ENCODE measurements around the gene GPR137.

Gene GPR137

GRCh38 chr11:64264371-64264852, 21.2 kb upstream of the GPR137 start:
- H3K4me3 ChIP-seq (ENCODE audit: low read depth, low read length), result no peak overlapping the region
- DNase-seq (ENCODE audit: low read depth), result no peak
- TF ChIP-seq, protein P1, sequence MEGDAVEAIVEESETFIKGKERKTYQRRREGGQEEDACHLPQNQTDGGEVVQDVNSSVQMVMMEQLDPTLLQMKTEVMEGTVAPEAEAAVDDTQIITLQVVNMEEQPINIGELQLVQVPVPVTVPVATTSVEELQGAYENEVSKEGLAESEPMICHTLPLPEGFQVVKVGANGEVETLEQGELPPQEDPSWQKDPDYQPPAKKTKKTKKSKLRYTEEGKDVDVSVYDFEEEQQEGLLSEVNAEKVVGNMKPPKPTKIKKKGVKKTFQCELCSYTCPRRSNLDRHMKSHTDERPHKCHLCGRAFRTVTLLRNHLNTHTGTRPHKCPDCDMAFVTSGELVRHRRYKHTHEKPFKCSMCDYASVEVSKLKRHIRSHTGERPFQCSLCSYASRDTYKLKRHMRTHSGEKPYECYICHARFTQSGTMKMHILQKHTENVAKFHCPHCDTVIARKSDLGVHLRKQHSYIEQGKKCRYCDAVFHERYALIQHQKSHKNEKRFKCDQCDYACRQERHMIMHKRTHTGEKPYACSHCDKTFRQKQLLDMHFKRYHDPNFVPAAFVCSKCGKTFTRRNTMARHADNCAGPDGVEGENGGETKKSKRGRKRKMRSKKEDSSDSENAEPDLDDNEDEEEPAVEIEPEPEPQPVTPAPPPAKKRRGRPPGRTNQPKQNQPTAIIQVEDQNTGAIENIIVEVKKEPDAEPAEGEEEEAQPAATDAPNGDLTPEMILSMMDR (IDR thresholded peaks at IDR 0.05; ENCODE audit: control insufficient read depth, extremely low read depth, insufficient read depth), result no peak

- H3K4me3 ChIP-seq (ENCODE audit: low read depth, low read length), result no peak overlapping the region
- TF ChIP-seq, protein P1 (IDR thresholded peaks at IDR 0.05; ENCODE audit: control insufficient read depth, extremely low read depth, insufficient read depth), result no peak
- DNase-seq (ENCODE audit: low read depth), result no peak
These were observed 20.2 kb upstream of the GPR137 start for GRCh38 chr11:64265176-64266160.

DNA sequence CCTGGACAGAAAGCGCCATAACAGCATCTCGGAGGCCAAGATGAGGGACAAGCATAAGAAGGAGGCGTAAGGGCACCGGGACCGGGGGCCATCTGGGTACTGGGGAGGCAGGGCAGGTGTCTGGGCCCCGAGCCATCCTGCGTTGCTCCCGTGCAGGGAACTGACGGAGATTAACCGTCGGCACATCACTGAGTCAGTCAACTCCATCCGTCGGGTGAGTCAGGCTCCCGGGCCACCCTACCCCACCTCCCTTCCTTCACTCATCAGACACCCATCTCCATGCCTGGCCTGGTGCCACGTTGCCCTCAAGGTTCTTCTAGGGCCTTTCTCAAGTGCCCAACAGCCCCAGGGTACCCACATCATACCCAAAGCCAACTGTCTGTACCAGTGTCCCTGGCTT, 19.3 kb upstream of the GPR137 start:
- TF ChIP-seq, protein P1 (IDR thresholded peaks at IDR 0.05; ENCODE audit: control insufficient read depth, extremely low read depth, insufficient read depth), result no peak
- no peak overlapping the region for H3K4me3 ChIP-seq (ENCODE audit: low read depth, low read length)
- no peak for DNase-seq (ENCODE audit: low read depth)

- no peak overlapping the region for H3K4me3 ChIP-seq (ENCODE audit: low read depth, low read length)
- DNase-seq (ENCODE audit: low read depth), result no peak
- TF ChIP-seq, protein P1 (IDR thresholded peaks at IDR 0.05; ENCODE audit: control insufficient read depth, extremely low read depth, insufficient read depth), result no peak
These were observed 18.3 kb upstream of the GPR137 start for GRCh38 chr11:64267207-64267945.

DNA sequence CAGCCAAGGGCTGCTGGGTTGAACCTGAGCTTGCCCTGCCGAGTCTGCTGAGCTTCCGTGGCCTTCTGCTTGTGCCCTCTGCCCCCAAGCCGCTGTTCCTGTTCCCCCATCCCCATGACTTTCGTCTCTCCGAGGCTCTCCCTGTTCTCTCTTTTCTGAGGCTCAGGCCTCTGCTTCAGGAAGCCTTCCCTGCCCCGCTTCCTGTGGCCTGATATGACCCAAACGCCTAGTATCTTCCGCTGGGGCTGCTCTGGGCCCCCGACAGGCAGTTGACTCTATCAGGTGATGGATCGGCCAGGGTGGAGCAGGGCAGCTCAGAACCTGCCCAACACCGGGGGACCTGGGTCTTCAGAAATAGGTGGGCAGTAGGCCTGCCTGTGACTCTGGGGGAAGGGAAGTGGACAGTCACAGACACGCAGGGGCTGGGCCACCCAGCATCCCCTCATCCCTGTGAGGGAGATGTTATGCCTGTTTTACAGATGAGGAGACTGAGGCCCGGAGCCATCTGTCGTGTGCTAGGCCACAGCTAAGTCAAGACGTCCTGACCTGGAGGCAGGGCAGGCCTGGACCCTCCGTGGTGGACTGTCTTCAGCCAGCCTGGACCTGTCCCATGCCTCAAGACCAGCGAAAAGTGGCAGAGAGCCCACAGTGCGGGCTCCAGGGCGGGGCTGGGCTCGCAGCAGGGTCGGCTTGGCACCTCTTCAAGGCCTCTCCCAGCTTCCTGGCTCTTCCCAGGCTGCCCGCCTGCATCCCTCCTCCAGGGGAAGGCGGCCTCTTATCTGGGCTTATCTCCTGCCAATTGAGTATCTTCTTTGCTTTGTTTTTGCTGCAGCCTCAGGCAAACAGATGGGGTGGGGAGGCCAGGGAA, 17.4 kb upstream of the GPR137 start:
- no peak for DNase-seq (ENCODE audit: low read depth)
- peak overlapping the region; percentile 59 for H3K4me3 ChIP-seq (ENCODE audit: low read depth, low read length)
- TF ChIP-seq, protein P1 (IDR thresholded peaks at IDR 0.05; ENCODE audit: control insufficient read depth, extremely low read depth, insufficient read depth), result no peak

DNA sequence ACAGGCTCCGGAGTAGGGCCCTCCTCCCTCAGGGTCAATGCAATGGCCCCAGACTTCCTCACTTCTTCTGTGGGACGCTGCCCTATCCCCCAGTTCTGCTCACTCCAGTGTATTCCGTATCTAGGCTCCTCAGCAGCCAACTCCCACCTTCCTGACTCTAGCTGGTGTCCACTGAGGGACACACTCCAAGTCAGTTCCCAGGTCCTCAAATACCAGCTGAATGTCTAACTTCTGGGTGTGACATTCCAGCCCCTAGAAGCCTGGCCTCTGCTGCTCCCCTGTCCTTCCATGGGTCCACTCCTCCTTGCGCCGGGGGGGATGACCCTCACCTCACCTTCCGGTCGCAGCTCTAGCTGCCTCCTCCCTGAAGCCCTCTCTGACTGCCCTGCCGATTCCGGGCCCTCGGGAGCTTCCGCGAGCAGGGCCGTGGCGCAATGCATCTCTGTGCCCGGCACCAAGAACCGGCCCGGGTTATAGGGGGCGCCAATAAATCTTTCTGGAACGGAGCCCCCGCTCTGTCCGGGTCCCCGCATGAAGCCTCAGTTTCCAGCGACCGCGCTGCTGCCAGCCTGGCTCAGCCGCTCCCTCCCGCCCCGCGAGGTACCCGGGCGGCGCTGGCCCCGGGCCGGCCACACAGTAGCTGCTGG, 16.6 kb upstream of the GPR137 start:
- TF ChIP-seq, protein P1 (IDR thresholded peaks at IDR 0.05; ENCODE audit: control insufficient read depth, extremely low read depth, insufficient read depth), result no peak
- peak overlapping the region; percentile 59 for H3K4me3 ChIP-seq (ENCODE audit: low read depth, low read length)
- no peak for DNase-seq (ENCODE audit: low read depth)
